Measurements from ENCODE around the gene ZNF764. TPM values are rescaled to one million over a fixed set of nuclear protein-coding genes. Genes with fewer than 3 reads are reported as not detected.

The ZNF764 gene
- total and polyA plus RNA-seq, 4 donors = 1.9 to 8.5 (median 5.5) TPM

- 32 to 33% methylated on average over 11 of the region's 11 CpGs for WGBS, 2 donors
- Histone ChIP-seq H3K9me3 (ENCODE audit: control insufficient read depth, low read length) (no peaks in the 10 kb centered on the region), H3K36me3 (ENCODE audit: control insufficient read depth in 1 of 2, insufficient read depth in 2 of 2, low read length in 1 of 2) (no peaks in the 10 kb centered on the region), H3K27me3 (ENCODE audit: control insufficient read depth in 1 of 2, insufficient read depth in 2 of 2, low read length in 1 of 2) (no peaks in the 10 kb centered on the region), H3K27ac (ENCODE audit: low read depth in 1 of 2, low read length in 2 of 2) (no peak overlapping the region), H3K4me1 (ENCODE audit: control insufficient read depth in 1 of 2, insufficient read depth in 2 of 2, low read length in 2 of 2) (no peaks in the 10 kb centered on the region), H3K4me3 (ENCODE audit: low read length in 2 of 2) (no peak overlapping the region)
- ATAC-seq (ENCODE audit: low FRiP score) = no peak
- no peak for DNase-seq
- intact Hi-C loops (cut with DNase I) = no loop called here
These were observed 36.1 kb downstream of the ZNF764 start for GRCh38 chr16:30521873-30522641.

- no peaks in the 10 kb centered on the region for H3K36me3 ChIP-seq (ENCODE audit: control insufficient read depth in 1 of 2, insufficient read depth in 2 of 2, low read length in 1 of 2)
- no peaks in the 10 kb centered on the region for H3K27me3 ChIP-seq (ENCODE audit: control insufficient read depth in 1 of 2, insufficient read depth in 2 of 2, low read length in 1 of 2)
- no peaks in the 10 kb centered on the region for H3K9me3 ChIP-seq (ENCODE audit: control insufficient read depth, low read length)
- ATAC-seq (ENCODE audit: low FRiP score) = no peak
- H3K4me1 ChIP-seq (ENCODE audit: control insufficient read depth in 1 of 2, insufficient read depth in 2 of 2, low read length in 2 of 2) = no peaks in the 10 kb centered on the region
- DNase-seq = no peak
- H3K27ac ChIP-seq (ENCODE audit: low read depth in 1 of 2, low read length in 2 of 2) = no peak overlapping the region
- H3K4me3 ChIP-seq (ENCODE audit: low read length in 2 of 2) = no peak overlapping the region
- 88 to 91% methylated on average over 7 of the region's 7 CpGs for WGBS, 2 donors
- intact Hi-C loops (cut with DNase I) = no loop called here
These were observed 36.7 kb downstream of the ZNF764 start for GRCh38 chr16:30521476-30521872.

- no peak overlapping the region for H3K4me3 ChIP-seq (ENCODE audit: low read length in 2 of 2)
- WGBS, 2 donors = 87 to 88% methylated on average over 20 of the region's 20 CpGs
- intact Hi-C loops (cut with DNase I) = no loop called here
- H3K4me1 ChIP-seq (ENCODE audit: control insufficient read depth in 1 of 2, insufficient read depth in 2 of 2, low read length in 2 of 2) = no peaks in the 10 kb centered on the region
- no peaks in the 10 kb centered on the region for H3K36me3 ChIP-seq (ENCODE audit: control insufficient read depth in 1 of 2, insufficient read depth in 2 of 2, low read length in 1 of 2)
- no peaks in the 10 kb centered on the region for H3K9me3 ChIP-seq (ENCODE audit: control insufficient read depth, low read length)
- DNase-seq (no peak), ATAC-seq (ENCODE audit: low FRiP score) (no peak)
- H3K27me3 ChIP-seq (ENCODE audit: control insufficient read depth in 1 of 2, insufficient read depth in 2 of 2, low read length in 1 of 2) = no peaks in the 10 kb centered on the region
- H3K27ac ChIP-seq (ENCODE audit: low read depth in 1 of 2, low read length in 2 of 2) = no peak overlapping the region
These were observed 38.8 kb downstream of the ZNF764 start for GRCh38 chr16:30519120-30520049.

- no peaks in the 10 kb centered on the region for H3K9me3 ChIP-seq (ENCODE audit: control insufficient read depth, low read length)
- no peaks in the 10 kb centered on the region for H3K27me3 ChIP-seq (ENCODE audit: control insufficient read depth in 1 of 2, insufficient read depth in 2 of 2, low read length in 1 of 2)
- no peaks in the 10 kb centered on the region for H3K4me1 ChIP-seq (ENCODE audit: control insufficient read depth in 1 of 2, insufficient read depth in 2 of 2, low read length in 2 of 2)
- no peaks in the 10 kb centered on the region for H3K36me3 ChIP-seq (ENCODE audit: control insufficient read depth in 1 of 2, insufficient read depth in 2 of 2, low read length in 1 of 2)
- no peak for DNase-seq
- WGBS, 2 donors = 88 to 89% methylated on average over 10 of the region's 10 CpGs
- H3K4me3 ChIP-seq (ENCODE audit: low read length in 2 of 2) = no peak overlapping the region
- intact Hi-C loops (cut with DNase I) = no loop called here
- H3K27ac ChIP-seq (ENCODE audit: low read depth in 1 of 2, low read length in 2 of 2) = no peak overlapping the region
- no peak for ATAC-seq (ENCODE audit: low FRiP score)
These were observed 39.6 kb downstream of the ZNF764 start for GRCh38 chr16:30518552-30518951.

- 69 to 74% methylated on average over 2 of the region's 2 CpGs for whole genome bisulfite sequencing, 2 donors
- no peaks in the 10 kb centered on the region for H3K4me1 ChIP-seq (ENCODE audit: control insufficient read depth in 1 of 2, insufficient read depth in 2 of 2, low read length in 2 of 2)
- H3K27me3 ChIP-seq (ENCODE audit: control insufficient read depth in 1 of 2, insufficient read depth in 2 of 2, low read length in 1 of 2) = no peaks in the 10 kb centered on the region
- no peaks in the 10 kb centered on the region for H3K36me3 ChIP-seq (ENCODE audit: control insufficient read depth in 1 of 2, insufficient read depth in 2 of 2, low read length in 1 of 2)
- H3K4me3 ChIP-seq (ENCODE audit: low read length in 2 of 2) = no peak overlapping the region
- no peak overlapping the region for H3K27ac ChIP-seq (ENCODE audit: low read depth in 1 of 2, low read length in 2 of 2)
- intact Hi-C loops (cut with DNase I) = no loop called here
- no peaks in the 10 kb centered on the region for H3K9me3 ChIP-seq (ENCODE audit: control insufficient read depth, low read length)
- ATAC-seq (ENCODE audit: low FRiP score) (no peak), DNase-seq (no peak)
These were observed 42.9 kb downstream of the ZNF764 start for GRCh38 chr16:30515275-30515674.

GRCh38 chr16:30511509-30511908, 46.7 kb downstream of the ZNF764 start:
- Histone ChIP-seq H3K27ac (ENCODE audit: low read depth in 1 of 2, low read length in 2 of 2) (no peak overlapping the region), H3K4me1 (ENCODE audit: control insufficient read depth in 1 of 2, insufficient read depth in 2 of 2, low read length in 2 of 2) (no peaks in the 10 kb centered on the region), H3K4me3 (ENCODE audit: low read length in 2 of 2) (no peak overlapping the region), H3K9me3 (ENCODE audit: control insufficient read depth, low read length) (no peaks in the 10 kb centered on the region), H3K27me3 (ENCODE audit: control insufficient read depth in 1 of 2, insufficient read depth in 2 of 2, low read length in 1 of 2) (no peaks in the 10 kb centered on the region), H3K36me3 (ENCODE audit: control insufficient read depth in 1 of 2, insufficient read depth in 2 of 2, low read length in 1 of 2) (no peaks in the 10 kb centered on the region)
- WGBS, 2 donors = 92 to 95% methylated on average over 3 of the region's 3 CpGs
- intact Hi-C loops (cut with DNase I) = no loop called here
- ATAC-seq (ENCODE audit: low FRiP score) (no peak), DNase-seq (no peak)

- WGBS, 2 donors = 59 to 62% methylated on average over 4 of the region's 4 CpGs
- H3K27me3 ChIP-seq (ENCODE audit: control insufficient read depth in 1 of 2, insufficient read depth in 2 of 2, low read length in 1 of 2) = no peaks in the 10 kb centered on the region
- intact Hi-C loops (cut with DNase I) = no loop called here
- no peaks in the 10 kb centered on the region for H3K4me1 ChIP-seq (ENCODE audit: control insufficient read depth in 1 of 2, insufficient read depth in 2 of 2, low read length in 2 of 2)
- no peak for ATAC-seq (ENCODE audit: low FRiP score)
- H3K36me3 ChIP-seq (ENCODE audit: control insufficient read depth in 1 of 2, insufficient read depth in 2 of 2, low read length in 1 of 2) = no peaks in the 10 kb centered on the region
- H3K9me3 ChIP-seq (ENCODE audit: control insufficient read depth, low read length) = no peaks in the 10 kb centered on the region
- H3K27ac ChIP-seq (ENCODE audit: low read depth in 1 of 2, low read length in 2 of 2) = no peak overlapping the region
- H3K4me3 ChIP-seq (ENCODE audit: low read length in 2 of 2) = no peak overlapping the region
- DNase-seq = no peak
These were observed 47.7 kb downstream of the ZNF764 start for GRCh38 chr16:30510376-30510938.

- no peaks in the 10 kb centered on the region for H3K36me3 ChIP-seq (ENCODE audit: control insufficient read depth in 1 of 2, insufficient read depth in 2 of 2, low read length in 1 of 2)
- H3K27ac ChIP-seq (ENCODE audit: low read depth in 1 of 2, low read length in 2 of 2) = no peak overlapping the region
- WGBS, 2 donors = 72 to 83% methylated on average over 4 of the region's 4 CpGs
- DNase-seq (no peak), ATAC-seq (ENCODE audit: low FRiP score) (no peak)
- H3K9me3 ChIP-seq (ENCODE audit: control insufficient read depth, low read length) = no peaks in the 10 kb centered on the region
- H3K27me3 ChIP-seq (ENCODE audit: control insufficient read depth in 1 of 2, insufficient read depth in 2 of 2, low read length in 1 of 2) = no peaks in the 10 kb centered on the region
- intact Hi-C loops (cut with DNase I) = no loop called here
- no peak overlapping the region for H3K4me3 ChIP-seq (ENCODE audit: low read length in 2 of 2)
- no peaks in the 10 kb centered on the region for H3K4me1 ChIP-seq (ENCODE audit: control insufficient read depth in 1 of 2, insufficient read depth in 2 of 2, low read length in 2 of 2)
These were observed 49.0 kb downstream of the ZNF764 start for GRCh38 chr16:30509081-30509765.
